ENCODE results near the gene CHST1.

Gene CHST1

GRCh38 chr11:45603946-45604682 lies 61.3 kb downstream of the CHST1 start:
- DNase-seq: no peak

GRCh38 chr11:45599161-45599943 lies 66.1 kb downstream of the CHST1 start:
- DNase-seq: no peak

Data from SHP77 treated with DMSO at 0.1 percent for 48 hours (cell line).